GM12892 (cell line): ENCODE results near the gene CCL21.

Experiments
- POLR2A ChIP-seq: IDR thresholded peaks from 2 replicates; pipeline ENCODE4 v1.6.1; 2011; ENCODE audit warnings: low read depth, low read length, control low read depth
- POLR2AphosphoS5 ChIP-seq: IDR thresholded peaks from 2 replicates; pipeline ENCODE4 v1.6.1; 2011; ENCODE audit warnings: low read depth, low read length, control low read depth
- TAF1 ChIP-seq: IDR thresholded peaks from 2 replicates; pipeline ENCODE4 v1.6.1; 2011; ENCODE audit warnings: low read depth, mild to moderate bottlenecking, control low read depth, low read length, borderline replicate concordance

- no peak for TF ChIP-seq POLR2AphosphoS5
- no peak for TF ChIP-seq POLR2A
- no peak for TF ChIP-seq TAF1
Observed at GRCh38 chr9:34707130-34707529, 2.8 kb downstream of the CCL21 start.
